H1 (cell line): ENCODE measurements around the gene HTR6. TPM values are rescaled to one million over a fixed set of nuclear protein-coding genes. Genes with fewer than 3 reads are reported as not detected.

Experiments used
- CTCF ChIA-PET: fragments of 300-600 bp; sonication (Branson Sonifier 250); formaldehyde crosslinking; loops from one replicate; lab custom pipeline; 2021; ENCODE audit not compliant: partially characterized antibody; lab: Charles Lee
- POLR2A ChIA-PET: fragments of 300-600 bp; sonication (Branson Sonifier 250); formaldehyde crosslinking; loops from one replicate; lab custom pipeline; 2021; ENCODE audit warnings: inconsistent platforms; ENCODE audit not compliant: partially characterized antibody; lab: Charles Lee
- DNase-seq, 2 experiments: peaks; one replicate each; pipeline versions ENCODE4 v3.0.0 to v3.0.0-alpha.2; 2010 to 2022; ENCODE audit warnings: low spot score in 2 of 2, low read depth in 1 of 2, mixed read lengths in 1 of 2
- FAIRE-seq: peaks from 2 replicates; lab custom pipeline; 2011; peaks lifted over from hg19 to GRCh38; lab: Jason Lieb, UNC
- H2AFZ ChIP-seq: 2 replicates; pipeline ENCODE4 v1.8.1; 2012; ENCODE audit warnings: low read length, inconsistent platforms
- H2AK5ac ChIP-seq: 2 replicates; pipeline ENCODE4 v1.6.1; 2013; ENCODE audit warnings: low read depth, low read length
- H2BK120ac ChIP-seq: replicated peaks from 2 replicates; pipeline ENCODE3; 2013; ENCODE audit warnings: low read depth, low read length, inconsistent platforms
- H2BK12ac ChIP-seq: 2 replicates; pipeline ENCODE4 v1.6.1; 2013; ENCODE audit warnings: low read depth, low read length
- H2BK15ac ChIP-seq: 2 replicates; pipeline ENCODE4 v1.6.1; 2013; ENCODE audit warnings: low read length
- H2BK20ac ChIP-seq: 2 replicates; pipeline ENCODE4 v1.6.1; 2013; ENCODE audit warnings: low read length
- H2BK5ac ChIP-seq: 2 replicates; pipeline ENCODE4 v1.6.1; 2013; ENCODE audit warnings: low read depth, low read length
- H3K14ac ChIP-seq: 2 replicates; pipeline ENCODE4 v1.6.1; 2013; ENCODE audit warnings: inconsistent platforms; ENCODE audit not compliant: insufficient read length
- H3K18ac ChIP-seq: 2 replicates; pipeline ENCODE4 v1.6.1; 2013; ENCODE audit warnings: low read length; ENCODE audit errors: extremely low read depth
- H3K23ac ChIP-seq: 2 replicates; pipeline ENCODE4 v1.6.1; 2013; ENCODE audit warnings: inconsistent platforms; ENCODE audit not compliant: insufficient read length
- H3K23me2 ChIP-seq: 2 replicates; pipeline ENCODE4 v1.6.1; 2013; ENCODE audit warnings: low read depth, low read length
- H3K27ac ChIP-seq: 2 replicates; pipeline ENCODE4 v1.6.1; 2011; ENCODE audit warnings: low read depth, low read length, inconsistent platforms
- H3K27me3 ChIP-seq, 4 experiments: replicated peaks in 1 of 4; 1 replicate in 1 of 4; 2 replicates in 3 of 4; pipeline versions ENCODE4 v1.6.1 to v1.8.1; 2011 to 2013; ENCODE audit warnings: low read length in 3 of 4, mild to moderate bottlenecking in 3 of 4, inconsistent platforms in 2 of 4, mixed read lengths in 2 of 4, moderate library complexity in 1 of 4; ENCODE audit not compliant: control insufficient read depth in 3 of 4, insufficient read depth in 3 of 4; ENCODE audit errors: extremely low read depth in 1 of 4
- H3K36me3 ChIP-seq, 4 experiments: 2 replicates each; pipeline versions ENCODE4 v1.6.1 to v1.8.1; 2011 to 2013; ENCODE audit warnings: mild to moderate bottlenecking in 4 of 4, low read length in 3 of 4, moderate library complexity in 2 of 4, control low read depth in 1 of 4, inconsistent platforms in 1 of 4; ENCODE audit not compliant: insufficient read depth in 4 of 4, control insufficient read depth in 2 of 4
- H3K4ac ChIP-seq: replicated peaks from 2 replicates; pipeline ENCODE3; 2013; ENCODE audit warnings: low read length, low read depth, mixed read lengths, inconsistent platforms; ENCODE audit not compliant: insufficient read length
- H3K4me1 ChIP-seq, 4 experiments: replicated peaks in 1 of 4; 1 replicate in 1 of 4; 2 replicates in 3 of 4; pipeline versions ENCODE4 v1.6.1 to v1.8.1; 2011 to 2013; ENCODE audit warnings: low read length in 3 of 4, inconsistent platforms in 2 of 4, mixed read lengths in 1 of 4; ENCODE audit not compliant: insufficient read depth in 4 of 4, control insufficient read depth in 3 of 4
- H3K4me2 ChIP-seq, 2 experiments: 2 replicates each; pipeline versions ENCODE4 v1.6.1 to v1.8.1; 2011 to 2013; ENCODE audit warnings: low read depth in 2 of 2, low read length in 2 of 2, control low read depth in 1 of 2, inconsistent platforms in 1 of 2, mild to moderate bottlenecking in 1 of 2; ENCODE audit not compliant: insufficient read depth in 1 of 2
- H3K4me3 ChIP-seq, 4 experiments: fragments of 200-600, 300-600 bp in 1 of 4; sonication (generic), shearing (Covaris generic), sonication (Bioruptor Twin) in 1 of 4; 2 replicates each; pipeline versions ENCODE4 v1.5.1 to v1.8.1; 2011 to 2016; ENCODE audit warnings: low read length in 4 of 4, low read depth in 3 of 4, control low read depth in 2 of 4, inconsistent platforms in 2 of 4, mild to moderate bottlenecking in 2 of 4, mixed read lengths in 1 of 4, moderate library complexity in 1 of 4; ENCODE audit not compliant: insufficient read depth in 2 of 4; ENCODE audit errors: extremely low read depth in 1 of 4
- H3K56ac ChIP-seq: replicated peaks from 2 replicates; pipeline ENCODE3; 2013; ENCODE audit warnings: low read depth, mild to moderate bottlenecking, mixed read lengths, low read length, inconsistent platforms; ENCODE audit not compliant: insufficient read length
- H3K79me1 ChIP-seq: 2 replicates; pipeline ENCODE4 v1.6.1; 2013; ENCODE audit warnings: low read depth, low read length, control low read depth
- H3K79me2 ChIP-seq, 2 experiments: 2 replicates each; pipeline versions ENCODE4 v1.6.1 to v1.8.1; 2012 to 2013; ENCODE audit warnings: low read length in 2 of 2, mild to moderate bottlenecking in 2 of 2, inconsistent platforms in 1 of 2; ENCODE audit not compliant: insufficient read depth in 2 of 2, control insufficient read depth in 1 of 2
- H3K9ac ChIP-seq, 4 experiments: replicated peaks in 1 of 4; 1 replicate in 1 of 4; 2 replicates in 3 of 4; pipeline versions ENCODE4 v1.6.1 to v1.8.1; 2011 to 2013; ENCODE audit warnings: low read depth in 3 of 4, low read length in 3 of 4, control low read depth in 2 of 4, mild to moderate bottlenecking in 2 of 4, moderate library complexity in 2 of 4, inconsistent platforms in 1 of 4; ENCODE audit errors: extremely low read depth in 1 of 4
- H3K9me3 ChIP-seq, 2 experiments: 2 replicates each; pipeline versions ENCODE4 v1.6.1 to v1.8.1; 2012 to 2013; ENCODE audit warnings: mild to moderate bottlenecking in 2 of 2, moderate library complexity in 2 of 2, control low read depth in 1 of 2, inconsistent platforms in 1 of 2, low read depth in 1 of 2, low read length in 1 of 2, mixed read lengths in 1 of 2; ENCODE audit not compliant: insufficient read depth in 2 of 2
- H4K20me1 ChIP-seq, 2 experiments: replicated peaks in 1 of 2; 2 replicates each; pipeline versions ENCODE3 to v1.8.1; 2011 to 2013; ENCODE audit warnings: inconsistent platforms in 2 of 2, low read length in 2 of 2, mild to moderate bottlenecking in 1 of 2; ENCODE audit not compliant: insufficient read depth in 2 of 2, control insufficient read depth in 1 of 2
- H4K5ac ChIP-seq: 2 replicates; pipeline ENCODE4 v1.6.1; 2013; ENCODE audit warnings: low read length, low read depth, mixed read lengths, inconsistent platforms; ENCODE audit not compliant: insufficient read length
- H4K8ac ChIP-seq: 2 replicates; pipeline ENCODE4 v1.8.0; 2013; ENCODE audit warnings: mild to moderate bottlenecking, moderate library complexity, low read length, inconsistent platforms; ENCODE audit not compliant: insufficient read depth; ENCODE audit errors: extremely low read depth
- H4K91ac ChIP-seq: replicated peaks from 2 replicates; pipeline ENCODE3; 2013; ENCODE audit warnings: low read length, mixed read lengths, inconsistent platforms; ENCODE audit not compliant: insufficient read length
- CBX8 ChIP-seq: fragments of 300-800, 300-1000 bp; sonication (generic); IDR thresholded peaks from 2 replicates; pipeline ENCODE4 v1.7.1; 2016; ENCODE audit warnings: low read depth, low read length, borderline replicate concordance
- CREB1 ChIP-seq: IDR thresholded peaks from 2 replicates; pipeline ENCODE4 v1.6.1; 2012; ENCODE audit warnings: inconsistent platforms
- EGR1 ChIP-seq: IDR thresholded peaks from 2 replicates; pipeline ENCODE4 v1.6.1; 2011; ENCODE audit warnings: low read depth, low read length, borderline replicate concordance
- HDAC2 ChIP-seq, 2 experiments: fragments of 300-600 bp in 1 of 2; sonication (generic) in 1 of 2; IDR thresholded peaks; 2 replicates each; pipeline ENCODE4 v1.6.1; 2011 to 2012; ENCODE audit warnings: low read depth in 2 of 2, low read length in 2 of 2, mild to moderate bottlenecking in 2 of 2, moderate library complexity in 2 of 2, borderline replicate concordance in 1 of 2, inconsistent platforms in 1 of 2
- JUND ChIP-seq: IDR thresholded peaks from 2 replicates; pipeline ENCODE4 v1.6.1; 2011; ENCODE audit warnings: mild to moderate bottlenecking, improper control_type of control experiment, low read length
- KDM1A ChIP-seq: fragments of 200-600, 300-600 bp; sonication (generic); IDR thresholded peaks from 2 replicates; pipeline ENCODE4 v1.7.1; 2016; ENCODE audit warnings: mild to moderate bottlenecking, low read length, borderline replicate concordance
- RNF2 ChIP-seq: fragments of 200-900, 300-1000 bp; sonication (generic); IDR thresholded peaks from 2 replicates; pipeline ENCODE4 v1.7.1; 2016; ENCODE audit warnings: borderline replicate concordance, low read depth, mild to moderate bottlenecking, antibody characterized with exemption, low read length; ENCODE audit not compliant: poor library complexity, severe bottlenecking; ENCODE audit errors: missing control alignments
- RXRA ChIP-seq: IDR thresholded peaks from 2 replicates; pipeline ENCODE4 v1.6.1; 2011; ENCODE audit warnings: low read depth, mild to moderate bottlenecking, low read length, moderate library complexity; ENCODE audit not compliant: insufficient read depth
- SIX5 ChIP-seq: IDR thresholded peaks from 2 replicates; pipeline ENCODE4 v1.6.1; 2011; ENCODE audit warnings: mild to moderate bottlenecking, low read depth, low read length
- SP2 ChIP-seq: IDR thresholded peaks from 2 replicates; pipeline ENCODE4 v1.6.1; 2012; ENCODE audit warnings: mild to moderate bottlenecking, low read length, inconsistent platforms
- SP4 ChIP-seq: IDR thresholded peaks from 2 replicates; pipeline ENCODE4 v1.6.1; 2012; ENCODE audit warnings: low read length, inconsistent platforms
- WGBS, 2 experiments: shearing (Covaris generic) in 1 of 2; methylation state at CpG; one replicate each; pipeline versions ENCODE4 v1.1.6 to v1.1.7; 2013 to 2015; ENCODE audit warnings: low lambda C conversion rate in 2 of 2, mixed read lengths in 2 of 2, inconsistent platforms in 1 of 2, low coverage in 1 of 2, missing lambda C conversion rate in 1 of 2; ENCODE audit not compliant: insufficient replicate concordance in 2 of 2, insufficient coverage in 1 of 2, insufficient read length in 1 of 2; ENCODE audit errors: extremely low coverage in 1 of 2, missing lambda C conversion rate in 1 of 2; 5-methylcytosine and 5-hydroxymethylcytosine counted together
- polyA plus RNA-seq, 7 experiments: library from polyadenylated mRNA; depleted of rRNA in 3 of 7; stranded (reverse) in 5 of 7; unstranded in 2 of 7; fragments of >200 nt in 5 of 7; fragments of 200-250 nt in 2 of 7; gene quantifications; 1 replicate in 5 of 7; 2 replicates in 1 of 7; 4 replicates in 1 of 7; pipeline versions ENCODE4 v1.2.1 to v1.2.3, GENCODE V29; 2011 to 2013; ENCODE audit warnings: missing spikeins in 2 of 7, mixed read lengths in 2 of 7
- total RNA-seq: library from RNA; stranded (reverse); fragmentation: NEBNext Ultra II Directional; extraction: Animal tissue kit (Norgen Biotek cat#: 25700); gene quantifications from 2 replicates; pipeline ENCODE4 v1.2.1, GENCODE V29; 2021
- TF ChIP-seq, protein P1 (sequence below), 3 experiments: IDR thresholded peaks; 1 replicate in 2 of 3; 2 replicates in 1 of 3; pipeline versions ENCODE4 v1.5.1 to v1.6.1; 2011; ENCODE audit warnings: low read length in 3 of 3, mild to moderate bottlenecking in 3 of 3, inconsistent platforms in 2 of 3, low read depth in 1 of 3, moderate library complexity in 1 of 3; ENCODE audit not compliant: insufficient read depth in 1 of 3; ENCODE audit errors: control extremely low read depth in 1 of 3

The HTR6 gene
- total and polyA plus RNA-seq, 2 of the 8 experiments (the other 6 are each of a cell fraction or from before 2014, with no cell fraction given): 0.76 to 0.95 TPM

- no peak overlapping the region for H3K27ac ChIP-seq
- H2AFZ ChIP-seq: no peak overlapping the region
- H4K91ac ChIP-seq: no peak overlapping the region
- H3K9me3 ChIP-seq: no peaks in the 10 kb centered on the region
- ChIA-PET POLR2A (no interaction called here), CTCF (interaction anchor here (1.4 to 2.9 kb wide), 3 partner anchors 8 to 57 kb away, joined by 4 to 27 read pairs (median 5); no protein-coding TSS in a partner anchor)
- no peaks in the 10 kb centered on the region for H3K36me3 ChIP-seq
- no peak overlapping the region for H3K9ac ChIP-seq
- H3K27me3 ChIP-seq: no peaks in the 10 kb centered on the region
- peaks cover 0 to 6% (median 2%) of the 10 kb centered on the region in 4 experiments; a peak in 1 of 7 replicates for H3K4me1 ChIP-seq
- H4K5ac ChIP-seq: no peak overlapping the region
- H2BK5ac ChIP-seq: no peak overlapping the region
- H3K4me2 ChIP-seq: no peak overlapping the region
- no peaks in the 10 kb centered on the region for H3K23me2 ChIP-seq
- no peak overlapping the region for H2BK15ac ChIP-seq
- no peak overlapping the region for H2BK120ac ChIP-seq
- WGBS, 2 experiments: 84% methylated on average over 6 of the region's 6 CpGs; no CpG with 5 or more reads in 1 of the 2 experiments
- H3K79me2 ChIP-seq: no peaks in the 10 kb centered on the region
- H4K20me1 ChIP-seq: no peaks in the 10 kb centered on the region
- H3K79me1 ChIP-seq: no peaks in the 10 kb centered on the region
- FAIRE-seq (no peak), DNase-seq (no peak)
- no peak overlapping the region for H3K4ac ChIP-seq
- no peak overlapping the region for H3K23ac ChIP-seq
- H3K56ac ChIP-seq: no peak overlapping the region
- no peak overlapping the region for H2AK5ac ChIP-seq
- H3K14ac ChIP-seq: no peak overlapping the region
- H3K4me3 ChIP-seq: no peak overlapping the region
- no peak overlapping the region for H2BK12ac ChIP-seq
- no peak overlapping the region for H2BK20ac ChIP-seq
- no peak overlapping the region for H3K18ac ChIP-seq
- no peak overlapping the region for H4K8ac ChIP-seq
- no peak for TF ChIP-seq SP4
- no peak for TF ChIP-seq KDM1A
- no peak for TF ChIP-seq RNF2
- no peak for TF ChIP-seq JUND
- TF ChIP-seq, protein P1, sequence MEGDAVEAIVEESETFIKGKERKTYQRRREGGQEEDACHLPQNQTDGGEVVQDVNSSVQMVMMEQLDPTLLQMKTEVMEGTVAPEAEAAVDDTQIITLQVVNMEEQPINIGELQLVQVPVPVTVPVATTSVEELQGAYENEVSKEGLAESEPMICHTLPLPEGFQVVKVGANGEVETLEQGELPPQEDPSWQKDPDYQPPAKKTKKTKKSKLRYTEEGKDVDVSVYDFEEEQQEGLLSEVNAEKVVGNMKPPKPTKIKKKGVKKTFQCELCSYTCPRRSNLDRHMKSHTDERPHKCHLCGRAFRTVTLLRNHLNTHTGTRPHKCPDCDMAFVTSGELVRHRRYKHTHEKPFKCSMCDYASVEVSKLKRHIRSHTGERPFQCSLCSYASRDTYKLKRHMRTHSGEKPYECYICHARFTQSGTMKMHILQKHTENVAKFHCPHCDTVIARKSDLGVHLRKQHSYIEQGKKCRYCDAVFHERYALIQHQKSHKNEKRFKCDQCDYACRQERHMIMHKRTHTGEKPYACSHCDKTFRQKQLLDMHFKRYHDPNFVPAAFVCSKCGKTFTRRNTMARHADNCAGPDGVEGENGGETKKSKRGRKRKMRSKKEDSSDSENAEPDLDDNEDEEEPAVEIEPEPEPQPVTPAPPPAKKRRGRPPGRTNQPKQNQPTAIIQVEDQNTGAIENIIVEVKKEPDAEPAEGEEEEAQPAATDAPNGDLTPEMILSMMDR (IDR thresholded peaks at IDR 0.05; ENCODE audit: control extremely low read depth in 1 of 3, insufficient read depth in 1 of 3, low read depth in 1 of 3, low read length in 3 of 3): no peak
- TF ChIP-seq RXRA: no peak
- no peak for TF ChIP-seq SIX5
- TF ChIP-seq SP2: no peak
- no peak for TF ChIP-seq CBX8
- no peak for TF ChIP-seq HDAC2 (IDR thresholded peaks at IDR 0.05; ENCODE audit: borderline replicate concordance in 1 of 2, low read depth in 2 of 2, low read length in 2 of 2)
- no peak for TF ChIP-seq CREB1
- TF ChIP-seq EGR1: no peak
Measured at GRCh38 chr1:19717467-19717866, 52.8 kb downstream of the HTR6 start.
